ENCODE measurements around the gene GNA12.

GNA12 gene

DNA sequence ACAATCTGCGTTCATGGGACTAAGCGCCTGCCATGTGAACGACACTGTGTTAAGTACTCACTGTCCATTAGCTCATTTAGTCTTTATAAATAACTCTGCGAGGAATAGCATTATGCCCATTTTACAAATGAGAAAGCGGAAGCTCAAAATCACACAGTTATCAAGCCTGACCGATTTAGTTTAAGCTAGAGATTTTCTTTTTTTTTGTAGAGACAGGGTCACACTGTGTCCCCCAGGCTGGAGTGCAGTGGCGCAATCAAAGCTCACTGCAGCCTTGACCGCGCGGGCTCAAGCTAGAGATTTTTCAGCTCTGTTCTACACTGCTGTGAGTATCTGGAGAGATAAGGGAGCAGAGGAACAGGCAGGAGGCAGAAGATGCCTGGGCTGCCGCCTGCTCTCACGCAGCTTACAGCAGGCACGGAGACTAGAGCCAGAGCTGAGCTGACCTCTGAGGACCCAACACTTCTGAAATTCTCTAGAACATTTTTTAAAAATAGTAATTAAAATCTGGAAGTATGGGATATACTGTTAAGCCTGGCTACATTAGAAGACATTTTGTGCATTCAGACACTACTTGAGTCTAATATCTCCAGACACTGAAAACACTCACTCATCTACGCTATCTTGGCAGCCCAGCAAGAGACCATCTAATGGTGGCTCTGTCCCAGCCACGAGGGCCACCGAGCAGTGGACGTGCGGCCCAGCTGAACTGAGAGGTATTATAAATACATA lies 38.7 kb downstream of the GNA12 start:
- DNase-seq (ENCODE audit: extremely low read depth in 1 of 2, low read depth in 1 of 2): no peak

- DNase-seq (ENCODE audit: extremely low read depth in 1 of 2, low read depth in 1 of 2): no peak
These were observed 39.8 kb downstream of the GNA12 start for GRCh38 chr7:2804227-2804763.

DNA sequence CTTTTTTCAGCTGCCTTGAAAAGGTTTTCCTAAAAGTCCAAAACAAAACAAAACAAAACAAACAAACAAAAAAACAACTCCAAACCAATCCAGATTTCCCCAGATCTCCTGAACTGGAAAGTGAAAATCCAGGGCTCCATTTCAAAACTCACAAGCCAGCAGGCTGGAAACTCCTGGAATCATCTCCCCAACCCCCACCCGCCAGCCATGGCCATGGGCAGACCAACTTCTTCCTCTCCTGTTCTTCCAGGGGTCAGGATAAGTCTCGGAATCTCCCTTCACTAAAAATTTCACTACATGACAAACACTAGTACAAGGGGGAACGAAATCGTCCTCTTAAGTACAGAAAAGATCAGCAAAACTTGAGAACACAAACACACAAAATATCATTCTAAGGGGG lies 40.4 kb downstream of the GNA12 start:
- no peak for DNase-seq (ENCODE audit: extremely low read depth in 1 of 2, low read depth in 1 of 2)

GRCh38 chr7:2803342-2803692 lies 40.8 kb downstream of the GNA12 start:
- no peak for DNase-seq (ENCODE audit: extremely low read depth in 1 of 2, low read depth in 1 of 2)

DNA sequence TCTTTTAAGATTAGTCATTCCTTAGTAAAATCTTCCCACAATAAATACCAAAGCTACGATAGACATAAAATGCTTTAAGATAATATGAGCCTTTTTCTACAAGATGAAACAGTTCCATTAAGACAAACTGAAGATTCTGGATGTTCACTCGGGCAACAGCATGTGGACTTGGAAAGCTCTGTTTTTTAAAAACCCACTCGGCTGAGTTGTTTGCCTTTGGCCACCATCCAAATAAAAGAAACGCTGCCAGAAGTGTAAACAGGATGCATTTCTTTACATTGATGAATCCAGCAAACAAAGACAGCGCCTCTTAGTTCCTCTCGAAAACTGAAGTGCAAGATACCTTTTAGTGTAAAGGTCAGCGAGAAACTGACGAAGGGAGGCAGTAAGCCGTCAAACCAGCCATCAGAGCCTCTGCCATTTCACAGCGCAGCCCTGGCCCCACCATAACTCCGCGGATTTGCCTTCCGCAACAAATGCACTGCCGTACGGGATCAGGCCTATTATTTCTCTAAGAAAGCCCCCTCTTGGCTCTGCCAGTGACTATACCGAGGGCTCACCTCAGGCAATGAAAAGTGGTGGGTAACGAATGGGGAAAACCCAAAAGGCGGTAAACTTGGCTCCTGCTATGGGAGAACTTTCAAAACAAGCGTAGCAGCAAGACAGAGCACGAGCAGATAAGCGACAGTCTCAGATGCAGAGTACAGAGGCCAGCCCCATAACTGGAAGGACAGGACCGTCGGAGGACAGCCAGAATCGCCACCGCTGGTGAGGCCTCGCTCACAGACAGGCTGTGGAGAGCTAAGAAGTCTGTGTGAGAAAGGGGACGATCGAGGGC lies 41.4 kb downstream of the GNA12 start:
- DNase-seq (ENCODE audit: extremely low read depth in 1 of 2, low read depth in 1 of 2): no peak

- DNase-seq (ENCODE audit: extremely low read depth in 1 of 2, low read depth in 1 of 2): no peak
These were observed 42.0 kb downstream of the GNA12 start for GRCh38 chr7:2802101-2802500.

GRCh38 chr7:2800931-2801688 lies 43.0 kb downstream of the GNA12 start:
- no peak for DNase-seq (ENCODE audit: extremely low read depth in 1 of 2, low read depth in 1 of 2)

- DNase-seq (ENCODE audit: extremely low read depth in 1 of 2, low read depth in 1 of 2): no peak
These were observed 43.7 kb downstream of the GNA12 start for GRCh38 chr7:2800220-2800930.

GRCh38 chr7:2799253-2799652 lies 44.9 kb downstream of the GNA12 start:
- no peak for DNase-seq (ENCODE audit: extremely low read depth in 1 of 2, low read depth in 1 of 2)

GRCh38 chr7:2798669-2799068 lies 45.4 kb downstream of the GNA12 start:
- no peak for DNase-seq (ENCODE audit: extremely low read depth in 1 of 2, low read depth in 1 of 2)

- DNase-seq (ENCODE audit: extremely low read depth in 1 of 2, low read depth in 1 of 2): no peak
These were observed 47.5 kb downstream of the GNA12 start for GRCh38 chr7:2796358-2797352.

DNA sequence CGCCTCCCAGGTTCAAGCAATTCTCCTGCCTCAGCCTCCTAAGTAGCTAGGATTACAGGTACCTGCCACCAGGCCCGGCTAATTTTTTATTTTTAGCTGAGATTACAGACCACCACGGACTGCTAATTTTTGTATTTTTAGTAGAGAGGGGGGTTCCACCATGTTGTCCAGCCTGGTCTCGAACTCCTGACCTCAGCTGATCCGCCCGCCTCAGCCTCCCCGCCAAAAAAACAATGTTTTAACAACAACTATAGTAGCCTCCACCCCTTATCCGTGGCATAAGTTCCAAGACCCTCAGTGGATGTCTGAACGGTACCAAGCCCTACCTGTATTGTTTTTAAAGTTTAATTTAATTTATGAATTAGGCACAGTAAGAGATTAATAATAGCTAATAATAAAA lies 48.2 kb downstream of the GNA12 start:
- DNase-seq (ENCODE audit: extremely low read depth in 1 of 2, low read depth in 1 of 2): no peak

DNA sequence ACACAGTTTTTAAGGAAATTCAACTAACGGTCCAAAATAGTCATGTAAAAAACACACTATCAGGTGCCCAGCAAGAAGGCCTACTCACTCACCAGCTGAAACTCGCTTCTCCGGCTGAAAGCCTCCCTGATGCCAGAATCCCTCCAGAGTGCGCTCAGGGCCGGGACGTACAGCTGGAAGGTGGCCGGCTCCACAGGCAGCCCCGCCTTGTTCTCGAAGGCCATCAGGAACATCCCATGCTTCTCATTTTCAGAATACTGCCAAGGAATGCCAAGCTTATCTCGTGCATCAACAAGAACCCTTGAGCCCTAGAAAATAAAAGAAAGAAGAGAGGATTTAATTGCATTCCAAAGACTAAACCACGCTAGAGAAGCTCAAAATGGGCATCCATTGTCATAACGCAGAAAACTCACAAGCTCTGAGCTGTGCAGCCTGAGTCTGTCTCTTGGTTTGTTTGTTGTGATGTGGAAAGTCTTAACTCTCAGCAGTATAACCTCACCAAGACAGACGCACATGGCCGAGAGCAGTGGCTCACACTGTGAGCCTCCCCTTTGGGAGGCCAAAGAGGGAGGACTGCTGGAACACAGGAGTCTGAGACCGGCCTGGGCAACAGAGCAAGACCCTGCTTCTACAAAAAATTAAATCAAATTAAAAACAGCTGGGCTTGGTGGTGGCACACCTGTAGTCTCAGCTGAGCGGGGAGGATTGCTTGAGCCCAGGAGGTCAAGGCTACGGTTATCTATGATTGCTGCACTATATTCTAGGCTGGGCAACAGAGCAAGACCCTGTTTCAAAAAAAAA lies 49.1 kb downstream of the GNA12 start:
- DNase-seq (ENCODE audit: extremely low read depth in 1 of 2, low read depth in 1 of 2): no peak

DNA sequence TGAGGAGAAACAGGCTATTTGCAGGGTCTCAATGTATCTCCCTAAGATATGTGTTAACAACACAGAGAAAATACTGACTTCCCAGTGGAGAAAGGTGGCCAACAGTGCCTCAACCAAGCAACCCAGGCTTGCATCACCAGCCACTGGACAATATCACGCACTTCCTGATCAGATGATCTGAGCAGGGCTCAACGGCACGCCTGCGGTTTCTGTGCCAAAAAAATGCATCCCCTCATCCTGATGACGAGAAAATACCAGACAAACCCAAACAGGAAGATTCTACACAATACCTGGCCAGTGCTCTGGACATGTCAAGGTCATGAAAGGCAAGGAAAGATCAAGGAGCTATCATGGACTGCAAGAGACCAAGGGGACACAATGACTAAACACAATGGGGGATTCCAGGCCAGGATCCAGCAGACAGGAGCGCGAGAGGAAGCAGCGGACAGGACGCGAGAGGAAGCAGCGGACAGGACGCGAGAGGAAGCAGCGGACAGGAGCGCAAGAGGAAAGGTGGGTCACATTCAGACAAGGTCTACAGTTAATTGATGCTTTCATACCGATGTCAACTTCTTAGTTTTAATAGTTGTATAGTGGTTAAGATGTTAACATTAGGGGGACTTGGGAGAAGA lies 51.1 kb downstream of the GNA12 start:
- DNase-seq (ENCODE audit: extremely low read depth in 1 of 2, low read depth in 1 of 2): no peak

DNA sequence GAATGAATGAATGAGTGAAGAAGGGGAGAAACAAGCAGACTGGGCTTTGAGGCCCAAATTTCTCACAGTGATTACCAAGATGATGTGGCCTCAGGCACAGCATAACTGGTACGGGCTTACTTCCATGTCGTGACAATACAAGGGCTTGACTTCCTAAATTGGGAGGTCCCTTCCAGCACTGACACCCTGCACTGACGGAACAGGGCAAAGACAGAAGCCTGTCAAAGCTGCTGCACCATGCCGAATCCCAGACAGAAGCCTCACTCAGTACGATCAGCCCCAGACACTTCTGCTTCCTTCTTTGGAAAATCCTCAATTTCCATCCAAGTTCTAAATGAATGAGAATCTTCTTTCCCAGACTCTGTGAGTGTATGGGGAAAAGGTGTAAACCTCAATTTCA lies 51.9 kb downstream of the GNA12 start:
- DNase-seq (ENCODE audit: extremely low read depth in 1 of 2, low read depth in 1 of 2): no peak

GRCh38 chr7:2791390-2791789 lies 52.7 kb downstream of the GNA12 start:
- no peak for DNase-seq (ENCODE audit: extremely low read depth in 1 of 2, low read depth in 1 of 2)

GRCh38 chr7:2787251-2787951 lies 56.7 kb downstream of the GNA12 start:
- DNase-seq (ENCODE audit: extremely low read depth in 1 of 2, low read depth in 1 of 2): no peak

All from activated CD8-positive, alpha-beta memory T cell treated with anti-CD3 and anti-CD28 coated beads for 1 hour (primary cell).